Cardiac muscle cell (in vitro differentiated cells and primary cell): ENCODE measurements around the gene RPL18. TPM values are rescaled to one million over a fixed set of nuclear protein-coding genes. Genes with fewer than 3 reads are reported as not detected.

ENCODE experiments used
- DNase-seq, 2 donors: peaks; one replicate each; pipeline versions ENCODE4 v3.0.0 to v3.0.0-alpha.2; 2010 to 2017; ENCODE audit warnings: low read depth in 1 of 2, low spot score in 1 of 2
- H3K27ac ChIP-seq: fragments of 200-600 bp; sonication (generic); 2 replicates; pipeline ENCODE4 v1.5.1; 2016
- H3K27me3 ChIP-seq: fragments of 200-600 bp; sonication (generic); 2 replicates; pipeline ENCODE4 v1.6.0; 2016; ENCODE audit warnings: control low read depth
- H3K36me3 ChIP-seq: fragments of 200-600 bp; sonication (generic); 2 replicates; pipeline ENCODE4 v1.5.1; 2016; ENCODE audit warnings: control low read depth
- H3K4me1 ChIP-seq: fragments of 200-600 bp; sonication (generic); 2 replicates; pipeline ENCODE4 v1.8.1; 2017; ENCODE audit warnings: low read depth, mild to moderate bottlenecking, mixed run types
- H3K4me3 ChIP-seq: fragments of 200-600 bp; sonication (generic); 2 replicates; pipeline ENCODE4 v1.5.1; 2016; ENCODE audit warnings: mild to moderate bottlenecking
- H3K9me3 ChIP-seq: fragments of 200-600 bp; sonication (generic); 2 replicates; pipeline ENCODE4 v1.5.1; 2017; ENCODE audit warnings: low read depth, mild to moderate bottlenecking, control low read depth
- CTCF ChIP-seq: IDR thresholded peaks from 2 replicates; pipeline ENCODE4 v1.5.1; 2012; ENCODE audit warnings: low read depth, mild to moderate bottlenecking, low read length
- polyA plus RNA-seq: library from polyadenylated mRNA; unstranded; fragments of >200 nt; fragmentation: Nextera tagmentation; extraction: Ambion mirVana; gene quantifications from 2 replicates; pipeline ENCODE4 v1.2.1, GENCODE V29; 2016
- total RNA-seq: library from RNA; depleted of rRNA; stranded (reverse); fragments of >200 nt; gene quantifications from 2 replicates; pipeline ENCODE4 v1.2.3, GENCODE V29; 2016

RPL18 gene
- total and polyA plus RNA-seq, 2 experiments from 2014 or later, result 692 to 3,429 TPM

GRCh38 chr19:48615231-48616040 is 3.5 kb downstream of the RPL18 start:
- Histone ChIP-seq H3K4me3 (no peak overlapping the region), H3K36me3 (peaks cover 26% of the 10 kb centered on the region), H3K4me1 (peaks cover 23% of the 10 kb centered on the region), H3K27ac (peak overlapping the region; percentile 83), H3K9me3 (no peaks in the 10 kb centered on the region), H3K27me3 (no peaks in the 10 kb centered on the region)
- no peak for DNase-seq
- TF ChIP-seq CTCF, result no peak

GRCh38 chr19:48614436-48615230 is 4.3 kb downstream of the RPL18 start, which contains the start of gene FAM83E:
Gene FAM83E (minus strand): TSS chr19:48615076. CDS start chr19:48613372, 1,704 bp downstream.
- peak within 1 kb of the TSS; percentile 83 for H3K27ac ChIP-seq

GRCh38 chr19:48613852-48614435 is 5.0 kb downstream of the RPL18 start:
- TF ChIP-seq CTCF, result no peak

More at GRCh38 chr19:48614436-48615230, 4.3 kb downstream of the RPL18 start, which contains the start of gene FAM83E:
- Histone ChIP-seq H3K4me3 (no peak within 1 kb of the TSS), H3K4me1 (peaks cover 23% of the 10 kb centered on the region), H3K9me3 (no peaks in the 10 kb centered on the region), H3K27me3 (no peaks in the 10 kb centered on the region), H3K36me3 (peaks cover 26% of the 10 kb centered on the region)
- TF ChIP-seq CTCF, result no peak
- no peak for DNase-seq

GRCh38 chr19:48613024-48613851 is 5.7 kb downstream of the RPL18 start:
- Histone ChIP-seq H3K27ac (peak overlapping the region; percentile 83), H3K4me1 (peaks cover 23% of the 10 kb centered on the region), H3K9me3 (no peaks in the 10 kb centered on the region), H3K27me3 (no peaks in the 10 kb centered on the region), H3K4me3 (no peak overlapping the region), H3K36me3 (peaks cover 26% of the 10 kb centered on the region)
- TF ChIP-seq CTCF, result no peak
- no peak for DNase-seq

More at GRCh38 chr19:48613852-48614435, 5.0 kb downstream of the RPL18 start:
- Histone ChIP-seq H3K4me1 (peaks cover 23% of the 10 kb centered on the region), H3K4me3 (no peak overlapping the region), H3K27ac (peak overlapping the region; percentile 83), H3K36me3 (peaks cover 26% of the 10 kb centered on the region), H3K27me3 (no peaks in the 10 kb centered on the region), H3K9me3 (no peaks in the 10 kb centered on the region)
- peak in 1 of 2 donors; percentile 49 for DNase-seq

- H3K4me3 ChIP-seq, result no peak overlapping the region
- no peak for DNase-seq
- no peaks in the 10 kb centered on the region for H3K27me3 ChIP-seq
- peaks cover 14% of the 10 kb centered on the region for H3K4me1 ChIP-seq
- no peak overlapping the region for H3K27ac ChIP-seq
- no peak for TF ChIP-seq CTCF
- no peaks in the 10 kb centered on the region for H3K9me3 ChIP-seq
- peaks cover 19% of the 10 kb centered on the region for H3K36me3 ChIP-seq
These were observed 7.1 kb downstream of the RPL18 start for GRCh38 chr19:48611872-48612271.
